K562 (cell line): ENCODE results near the gene TRAPPC4. TPM values are rescaled to one million over a fixed set of nuclear protein-coding genes. Genes with fewer than 3 reads are reported as not detected.

Experiments
- CEBPZ ChIP-seq: fragments of 150-350 bp; IDR thresholded peaks from 2 replicates; pipeline ENCODE4 v1.6.1; 2014; ENCODE audit warnings: low read depth, mild to moderate bottlenecking, low read length, borderline replicate concordance
- ETS2 ChIP-seq: IDR thresholded peaks from 2 replicates; pipeline ENCODE4 v1.6.1; 2016; ENCODE audit warnings: borderline replicate concordance, missing genetic modification characterization, mild to moderate bottlenecking, moderate library complexity, missing compliant biosample characterization; ENCODE audit not compliant: poor library complexity, severe bottlenecking
- EWSR1 ChIP-seq: fragments of 450-650 bp; IDR thresholded peaks from 2 replicates; pipeline ENCODE4 v1.6.1; 2018; ENCODE audit warnings: borderline replicate concordance, mild to moderate bottlenecking, low read depth, moderate library complexity; ENCODE audit not compliant: partially characterized antibody
- EZH2 ChIP-seq: IDR thresholded peaks from 2 replicates; pipeline ENCODE4 v1.6.1; 2012; ENCODE audit warnings: low read depth, mild to moderate bottlenecking, inconsistent platforms, low read length, borderline replicate concordance
- FOXJ3 ChIP-seq: sonication (generic); formaldehyde crosslinking; IDR thresholded peaks from 2 replicates; pipeline ENCODE4 v1.4.0; 2020; ENCODE audit warnings: mild to moderate bottlenecking, missing genetic modification reagents
- GMEB1 ChIP-seq: fragments of 250-450 bp; sonication (Bioruptor Pico); IDR thresholded peaks from 2 replicates; pipeline ENCODE4 v1.4.0; 2020; ENCODE audit warnings: mild to moderate bottlenecking
- HDAC8 ChIP-seq: fragments of 450-650 bp; IDR thresholded peaks from 2 replicates; pipeline ENCODE4 v1.6.1; 2016; ENCODE audit warnings: mild to moderate bottlenecking, missing genetic modification characterization, moderate library complexity, missing compliant biosample characterization
- KDM5B ChIP-seq: fragments of 200-600 bp; sonication (generic); IDR thresholded peaks from 2 replicates; pipeline ENCODE4 v1.6.1; 2012; ENCODE audit warnings: low read depth, mild to moderate bottlenecking, moderate library complexity, low read length, control low read depth, inconsistent platforms; ENCODE audit not compliant: insufficient replicate concordance
- NCOA2 ChIP-seq, 2 experiments: fragments of 450-650 bp; IDR thresholded peaks; 2 replicates each; pipeline ENCODE4 v1.6.1; 2018; ENCODE audit warnings: mild to moderate bottlenecking in 2 of 2, moderate library complexity in 1 of 2; ENCODE audit not compliant: partially characterized antibody in 2 of 2
- NCOA6 ChIP-seq: fragments of 450-650 bp; IDR thresholded peaks from 2 replicates; pipeline ENCODE4 v1.6.1; 2017; ENCODE audit warnings: mild to moderate bottlenecking
- NFE2L1 ChIP-seq: fragments of 450-650 bp; IDR thresholded peaks from 2 replicates; pipeline ENCODE4 v1.6.1; 2016; ENCODE audit warnings: missing genetic modification characterization, low read depth, mild to moderate bottlenecking, missing compliant biosample characterization, moderate library complexity, borderline replicate concordance
- NONO ChIP-seq, 2 experiments: fragments of 200-400 bp in 1 of 2; fragments of 450-650 bp in 1 of 2; formaldehyde crosslinking in 1 of 2; IDR thresholded peaks; 2 replicates each; pipeline ENCODE4 v1.6.1; 2017; ENCODE audit warnings: low read depth in 2 of 2, mild to moderate bottlenecking in 2 of 2, moderate library complexity in 2 of 2, low read length in 1 of 2
- PCBP1 ChIP-seq: fragments of 200-400 bp; formaldehyde crosslinking; IDR thresholded peaks from 2 replicates; pipeline ENCODE4 v1.6.1; 2018; ENCODE audit warnings: mild to moderate bottlenecking, low read depth, low read length; ENCODE audit not compliant: poor library complexity, severe bottlenecking
- PRPF4 ChIP-seq: fragments of 200-400 bp; formaldehyde crosslinking; IDR thresholded peaks from one replicate; pipeline ENCODE4 v1.6.1; 2017; ENCODE audit warnings: low read length, low read depth, mild to moderate bottlenecking; ENCODE audit not compliant: insufficient read depth, poor library complexity, severe bottlenecking
- RBM22 ChIP-seq: fragments of 200-400 bp; formaldehyde crosslinking; IDR thresholded peaks from 2 replicates; pipeline ENCODE4 v1.6.1; 2018; ENCODE audit warnings: low read length, low read depth; ENCODE audit not compliant: poor library complexity, severe bottlenecking
- STAT5B ChIP-seq: fragments of 250-450 bp; sonication (Bioruptor Pico); IDR thresholded peaks from 2 replicates; pipeline ENCODE4 v1.8.0; 2021; ENCODE audit warnings: mild to moderate bottlenecking, inconsistent platforms
- TAF7 ChIP-seq: fragments of 450-650 bp; IDR thresholded peaks from 2 replicates; pipeline ENCODE4 v1.6.1; 2016; ENCODE audit warnings: missing genetic modification characterization, missing compliant biosample characterization
- USF2 ChIP-seq: sonication (generic); formaldehyde crosslinking; IDR thresholded peaks from 2 replicates; pipeline ENCODE4 v1.5.0; 2020; ENCODE audit warnings: missing genetic modification reagents
- ZNF239 ChIP-seq: fragments of 250-450 bp; sonication (Bioruptor Pico); IDR thresholded peaks from 2 replicates; pipeline ENCODE4 v1.4.0; 2020; ENCODE audit warnings: mild to moderate bottlenecking
- ZNF384 ChIP-seq: IDR thresholded peaks from 2 replicates; pipeline ENCODE4 v1.6.1; 2012; ENCODE audit warnings: low read depth, low read length, improper control_type of control experiment
- ZNF445 ChIP-seq: fragments of 250-450 bp; sonication (Bioruptor Pico); IDR thresholded peaks from 2 replicates; pipeline ENCODE4 v1.4.0; 2020; ENCODE audit warnings: low read depth, mild to moderate bottlenecking, moderate library complexity
- ZNF583 ChIP-seq: fragments of 250-450 bp; sonication (Bioruptor Pico); IDR thresholded peaks from 2 replicates; pipeline ENCODE4 v1.4.0; 2020
- polyA plus RNA-seq, 8 experiments: library from polyadenylated mRNA; depleted of rRNA in 4 of 8; stranded (reverse) in 5 of 8; unstranded in 3 of 8; fragments of >200 nt; fragmentation: Nextera tagmentation in 2 of 8; fragmentation: Illumina TruSeq in 1 of 8; extraction: Ambion mirVana in 2 of 8; extraction: Trizol in 1 of 8; gene quantifications; 2 replicates each; pipeline versions ENCODE4 v1.2.1 to v1.2.3, GENCODE V29; 2011 to 2014; ENCODE audit warnings: inconsistent platforms in 1 of 8, missing spikeins in 1 of 8
- total RNA-seq, 7 experiments: library from RNA; depleted of rRNA in 6 of 7; stranded (reverse); fragments of >200 nt in 6 of 7; fragmentation: Illumina TruSeq in 2 of 7; extraction: Trizol in 2 of 7; gene quantifications; 2 replicates each; pipeline versions ENCODE4 v1.2.1 to v1.2.3, GENCODE V29; 2011 to 2021; ENCODE audit warnings: low replicate concordance in 1 of 7

Gene TRAPPC4
- total and polyA plus RNA-seq, 9 of the 15 experiments (the other 6 are each of a cell fraction or from before 2014, with no cell fraction given): 121 to 524 (median 142) TPM

- no peak for TF ChIP-seq ZNF445
- TF ChIP-seq CEBPZ: no peak
- TF ChIP-seq NONO (IDR thresholded peaks at IDR 0.05; ENCODE audit: low read depth in 2 of 2, low read length in 1 of 2): peak; percentile 5 to 67; a peak in 1 of 4 replicates
- peak; percentile 49 for TF ChIP-seq GMEB1 (CRISPR knock-in tag)
- TF ChIP-seq USF2 (CRISPR knock-in tag): peak; percentile 43; the same call in 1 of the 2 replicates
- TF ChIP-seq FOXJ3 (CRISPR knock-in tag): no peak
- peak; percentile 12 for TF ChIP-seq PRPF4
- TF ChIP-seq KDM5B: peak; percentile 85
- TF ChIP-seq HDAC8 (tag): no peak
- no peak for TF ChIP-seq ETS2 (tag)
- no peak for TF ChIP-seq ZNF384
- TF ChIP-seq NFE2L1 (tag): no peak
- no peak for TF ChIP-seq STAT5B
- TF ChIP-seq ZNF583: no peak
- peak; percentile 75 for TF ChIP-seq RBM22
- TF ChIP-seq EZH2: no peak
- TF ChIP-seq NCOA2 (IDR thresholded peaks at IDR 0.05; ENCODE audit: partially characterized antibody in 2 of 2): no peak
- TF ChIP-seq PCBP1: peak; percentile 74
- no peak for TF ChIP-seq NCOA6
- TF ChIP-seq EWSR1: no peak
- 0 out of 2 replicates have a peak, but pooled peaks have one; percentile 52 for TF ChIP-seq TAF7 (tag)
- no peak for TF ChIP-seq ZNF239 (CRISPR knock-in tag)
These were observed 38.6 kb downstream of the TRAPPC4 start, which contains the start of gene HYOU1 (continued) for GRCh38 chr11:119057000-119057769.
